Mucosa of gallbladder (tissue), 1 donor: ENCODE data around the gene PRAMEF20. TPM values are rescaled to one million over a fixed set of nuclear protein-coding genes. Genes with fewer than 3 reads are reported as not detected.

Source experiments
- DNase-seq: peaks from one replicate; pipeline ENCODE4 v3.0.0-alpha.2; 2020; ENCODE audit warnings: low spot score
- total RNA-seq: library from RNA; stranded (reverse); gene quantifications from one replicate; pipeline ENCODE4 v1.2.1, GENCODE V29; 2021
- donor health status: DM: no; HTN: no; CAD: no.

The PRAMEF20 gene
- total RNA-seq, 1 donor from 2014 or later = not detected

DNA sequence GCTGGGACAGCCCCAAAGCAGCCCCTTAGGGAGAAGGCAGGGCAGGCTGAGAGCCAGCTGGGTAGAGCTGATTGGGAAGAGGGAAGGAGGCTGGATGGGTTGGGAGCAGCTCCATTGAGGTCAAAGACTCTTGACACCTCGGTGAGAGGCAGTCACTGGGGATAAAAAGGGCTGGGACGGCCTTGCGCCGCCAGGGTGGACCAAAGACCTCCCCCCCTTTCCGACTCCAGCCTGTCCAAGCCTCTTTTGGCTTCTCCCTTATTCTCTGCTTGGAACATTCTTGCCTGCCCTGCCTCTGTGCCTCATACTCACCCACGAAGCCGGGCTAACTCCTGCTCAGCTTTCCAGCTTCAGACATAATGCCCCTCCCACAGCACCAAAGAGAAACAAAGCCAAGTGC, 52.4 kb downstream of the PRAMEF20 start:
- no peak for DNase-seq

DNA sequence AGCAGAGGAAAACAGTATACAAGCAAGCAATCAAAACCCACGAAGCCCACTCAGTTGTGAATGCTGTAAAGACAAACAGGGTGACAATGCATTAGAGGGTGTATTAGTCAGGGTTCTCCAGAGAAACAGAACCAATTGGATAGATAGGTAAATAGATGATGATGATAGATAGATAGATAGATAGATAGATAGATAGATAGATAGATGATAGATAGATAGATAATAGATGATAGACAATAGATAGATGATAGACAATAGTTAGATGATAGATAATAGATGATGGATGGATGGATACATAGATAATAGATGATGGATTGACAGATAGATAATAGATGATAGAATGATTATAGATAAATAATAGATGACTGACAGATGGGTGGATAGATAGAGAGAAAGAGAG, 55.3 kb downstream of the PRAMEF20 start:
- no peak for DNase-seq

GRCh38 chr1:13469343-13469742, 59.1 kb downstream of the PRAMEF20 start:
- no peak for DNase-seq

Other genes with a start within 250 kb of the PRAMEF20 start
- not detected for gene HNRNPCL4, start 244.8 kb upstream of the PRAMEF20 start, total RNA-seq
- not detected for gene PRAMEF9, start 238.6 kb upstream of the PRAMEF20 start, total RNA-seq
- gene PRAMEF13, start 209.0 kb upstream of the PRAMEF20 start, total RNA-seq = not detected
- gene PRAMEF18, start 184.3 kb upstream of the PRAMEF20 start, total RNA-seq = not detected
- gene PRAMEF5, start 156.3 kb upstream of the PRAMEF20 start, total RNA-seq = not detected
- gene PRAMEF8, start 125.3 kb upstream of the PRAMEF20 start, total RNA-seq = not detected
- gene PRAMEF33, start 106.9 kb upstream of the PRAMEF20 start, total RNA-seq = not detected
- not detected for gene PRAMEF15, start 94.9 kb upstream of the PRAMEF20 start, total RNA-seq
- not detected for gene PRAMEF14, start 63.3 kb upstream of the PRAMEF20 start, total RNA-seq
- gene PRAMEF19, start 38.5 kb upstream of the PRAMEF20 start, total RNA-seq = not detected
- not detected for gene PRAMEF17, start 20.8 kb upstream of the PRAMEF20 start, total RNA-seq
- gene LRRC38, start 103.6 kb downstream of the PRAMEF20 start, total RNA-seq = not detected
- 37.5 TPM for gene PDPN, start 173.4 kb downstream of the PRAMEF20 start, total RNA-seq